HCT116 (cell line): ENCODE data around the gene DDR2. TPM values are rescaled to one million over a fixed set of nuclear protein-coding genes. Genes with fewer than 3 reads are reported as not detected.

Experiments used
- ATAC-seq: fragments of 200-7000 bp; cut with Tn5 transposase; 2 replicates; pipeline ENCODE4 v1.9.1; 2020; ENCODE audit warnings: mild to moderate bottlenecking, moderate library complexity
- BruUV-seq: library from RNA; stranded (reverse); fragments of 400-500 nt; replicated peaks from 2 replicates; lab custom pipeline; 2021; lab: Mats Ljungman, UMichigan
- CTCF ChIA-PET: fragments of 300-600 bp; sonication (Branson Sonifier 250); formaldehyde crosslinking; loops from one replicate; lab custom pipeline; 2021; ENCODE audit warnings: antibody characterized with exemption; lab: Charles Lee
- POLR2A ChIA-PET: fragments of 300-600, 350-600 bp; sonication (Branson Sonifier 250); formaldehyde crosslinking; loops from one replicate; lab custom pipeline; 2021; ENCODE audit warnings: antibody characterized with exemption; lab: Charles Lee
- RAD21 ChIA-PET, 2 experiments: fragments of 300-600 bp; sonication (Branson Sonifier 250); formaldehyde crosslinking; loops; one replicate each; lab custom pipeline; 2023; ENCODE audit warnings: low total read pairs in 2 of 2; ENCODE audit not compliant: uncharacterized antibody in 2 of 2, unreplicated experiment in 2 of 2, low non-redundant PET in 1 of 2; lab: Charles Lee
- DNase-seq: peaks from one replicate; pipeline ENCODE4 v3.0.0-alpha.2; 2010; ENCODE audit warnings: low read depth, low spot score
- H2AFZ ChIP-seq: fragments of 200-600 bp; shearing (Covaris generic), sonication (generic); 2 replicates; pipeline ENCODE4 v1.6.1; 2017; ENCODE audit warnings: low read depth, mixed run types, mixed read lengths, antibody characterized with exemption, low read length; ENCODE audit not compliant: poor library complexity, severe bottlenecking
- H3K27ac ChIP-seq: 2 replicates; pipeline ENCODE4 v1.5.1; 2012; ENCODE audit warnings: low read depth, low read length
- H3K27me3 ChIP-seq: fragments of 200-600 bp; sonication (generic); 2 replicates; pipeline ENCODE4 v1.6.1; 2016; ENCODE audit warnings: mixed run types, low read length, mixed read lengths; ENCODE audit not compliant: insufficient read depth
- H3K36me3 ChIP-seq, 2 experiments: fragments of 200-500 bp in 1 of 2; fragments of 200-600 bp in 1 of 2; sonication (Bioruptor generic) in 1 of 2; sonication (generic) in 1 of 2; 2 replicates each; pipeline versions ENCODE4 v1.5.1 to v1.6.1; 2014 to 2016; ENCODE audit warnings: low read length in 2 of 2, inconsistent platforms in 1 of 2, mixed read lengths in 1 of 2, mixed run types in 1 of 2; ENCODE audit not compliant: insufficient read depth in 2 of 2, control insufficient read depth in 1 of 2
- H3K4me1 ChIP-seq, 2 experiments: fragments of 200-600 bp in 1 of 2; sonication (generic) in 1 of 2; 2 replicates each; pipeline versions ENCODE4 v1.5.1 to v1.6.1; 2012 to 2017; ENCODE audit warnings: low read length in 2 of 2, inconsistent platforms in 1 of 2, mild to moderate bottlenecking in 1 of 2, mixed read lengths in 1 of 2, mixed run types in 1 of 2, moderate library complexity in 1 of 2; ENCODE audit not compliant: insufficient read depth in 2 of 2, control insufficient read depth in 1 of 2
- H3K4me2 ChIP-seq: fragments of 200-600 bp; sonication (generic); 2 replicates; pipeline ENCODE4 v1.6.1; 2017; ENCODE audit warnings: mixed run types, low read length, mixed read lengths
- H3K4me3 ChIP-seq, 2 experiments: fragments of 200-600 bp in 1 of 2; sonication (generic) in 1 of 2; replicated peaks in 1 of 2; 2 replicates each; pipeline ENCODE4 v1.5.1; 2011 to 2016; ENCODE audit warnings: low read length in 2 of 2, control low read depth in 1 of 2, low read depth in 1 of 2, mild to moderate bottlenecking in 1 of 2, mixed read lengths in 1 of 2, mixed run types in 1 of 2
- H3K79me2 ChIP-seq: fragments of 200-600 bp; sonication (generic); 2 replicates; pipeline ENCODE4 v1.6.1; 2017; ENCODE audit warnings: mild to moderate bottlenecking, mixed run types, low read length, moderate library complexity, mixed read lengths; ENCODE audit not compliant: insufficient read depth
- H3K9ac ChIP-seq: fragments of 200-600 bp; sonication (generic); 2 replicates; pipeline ENCODE4 v1.6.1; 2016; ENCODE audit warnings: low read length, mixed read lengths
- H3K9me2 ChIP-seq: fragments of 200-600 bp; sonication (generic), shearing (Covaris generic); 2 replicates; pipeline ENCODE4 v1.6.1; 2017; ENCODE audit warnings: mixed run types, mild to moderate bottlenecking, moderate library complexity; ENCODE audit not compliant: insufficient read depth
- H3K9me3 ChIP-seq, 2 experiments: fragments of 200-500 bp in 1 of 2; fragments of 200-600 bp in 1 of 2; sonication (Bioruptor generic) in 1 of 2; sonication (generic) in 1 of 2; 2 replicates each; pipeline ENCODE4 v1.6.1; 2014 to 2017; ENCODE audit warnings: low read length in 2 of 2, mixed read lengths in 2 of 2, inconsistent platforms in 1 of 2, low read depth in 1 of 2, mild to moderate bottlenecking in 1 of 2, mixed run types in 1 of 2, moderate library complexity in 1 of 2; ENCODE audit not compliant: control insufficient read depth in 1 of 2, insufficient read depth in 1 of 2
- H4K20me1 ChIP-seq: fragments of 200-600 bp; sonication (generic), shearing (Covaris generic); 2 replicates; pipeline ENCODE4 v1.6.1; 2017; ENCODE audit warnings: mixed run types, mild to moderate bottlenecking, moderate library complexity; ENCODE audit not compliant: insufficient read depth
- CBX3 ChIP-seq: IDR thresholded peaks from 2 replicates; pipeline ENCODE4 v1.6.1; 2012; ENCODE audit warnings: low read depth
- ELF1 ChIP-seq: IDR thresholded peaks from 2 replicates; pipeline ENCODE4 v1.6.1; 2012; ENCODE audit warnings: low read depth, borderline replicate concordance
- EZH2 ChIP-seq: fragments of 200-600 bp; sonication (generic); IDR thresholded peaks from 2 replicates; pipeline ENCODE4 v1.6.1; 2017; ENCODE audit warnings: antibody characterized with exemption, mixed run types
- EZH2phosphoT487 ChIP-seq: fragments of 200-600 bp; IDR thresholded peaks from 2 replicates; pipeline ENCODE4 v1.6.1; 2018; ENCODE audit warnings: antibody characterized with exemption, borderline replicate concordance
- JUND ChIP-seq: IDR thresholded peaks from 2 replicates; pipeline ENCODE4 v1.6.1; 2012
- POLR2A ChIP-seq: IDR thresholded peaks from 2 replicates; pipeline ENCODE4 v1.7.0; 2011; ENCODE audit warnings: borderline replicate concordance; ENCODE audit not compliant: insufficient read depth, insufficient read length; ENCODE audit errors: extremely low read depth
- RAD21 ChIP-seq: IDR thresholded peaks from 2 replicates; pipeline ENCODE4 v1.6.1; 2012; ENCODE audit warnings: low read depth, mild to moderate bottlenecking
- SIN3A ChIP-seq: IDR thresholded peaks from 2 replicates; pipeline ENCODE4 v1.6.1; 2012; ENCODE audit warnings: low read depth
- SP1 ChIP-seq: IDR thresholded peaks from 2 replicates; pipeline ENCODE4 v1.6.1; 2012; ENCODE audit warnings: low read depth
- TCF7L2 ChIP-seq: IDR thresholded peaks from 2 replicates; pipeline ENCODE4 v1.7.0; 2011; ENCODE audit warnings: borderline replicate concordance, inconsistent platforms; ENCODE audit not compliant: insufficient read depth, insufficient read length; ENCODE audit errors: extremely low read depth
- YY1 ChIP-seq: IDR thresholded peaks from 2 replicates; pipeline ENCODE4 v1.6.1; 2011; ENCODE audit warnings: low read length, low read depth, moderate library complexity, mild to moderate bottlenecking; ENCODE audit not compliant: insufficient replicate concordance; ENCODE audit errors: extremely low read depth
- ZNF274 ChIP-seq: fragments of 200-500 bp; sonication (Bioruptor generic); IDR thresholded peaks from 2 replicates; pipeline ENCODE4 v1.6.1; 2014; ENCODE audit warnings: mild to moderate bottlenecking, low read depth, low read length, inconsistent platforms
- intact Hi-C: fragments of 100-400 bp; cut with micrococcal nuclease; formaldehyde crosslinking; loops from 2 replicates; pipeline ENCODE4 v1.10.0; 2022
- total RNA-seq: library from RNA; stranded (reverse); gene quantifications from one replicate; pipeline ENCODE4 v1.2.1, GENCODE V29; 2021; ENCODE audit not compliant: unreplicated experiment
- TF ChIP-seq, protein P1 (sequence below): IDR thresholded peaks from 2 replicates; pipeline ENCODE4 v1.6.1; 2012
- TF ChIP-seq, protein P2 (sequence below): IDR thresholded peaks from 2 replicates; pipeline ENCODE4 v1.6.1; 2012

Gene DDR2
- total RNA-seq, 1 experiment from 2014 or later: 0.84 TPM

DNA sequence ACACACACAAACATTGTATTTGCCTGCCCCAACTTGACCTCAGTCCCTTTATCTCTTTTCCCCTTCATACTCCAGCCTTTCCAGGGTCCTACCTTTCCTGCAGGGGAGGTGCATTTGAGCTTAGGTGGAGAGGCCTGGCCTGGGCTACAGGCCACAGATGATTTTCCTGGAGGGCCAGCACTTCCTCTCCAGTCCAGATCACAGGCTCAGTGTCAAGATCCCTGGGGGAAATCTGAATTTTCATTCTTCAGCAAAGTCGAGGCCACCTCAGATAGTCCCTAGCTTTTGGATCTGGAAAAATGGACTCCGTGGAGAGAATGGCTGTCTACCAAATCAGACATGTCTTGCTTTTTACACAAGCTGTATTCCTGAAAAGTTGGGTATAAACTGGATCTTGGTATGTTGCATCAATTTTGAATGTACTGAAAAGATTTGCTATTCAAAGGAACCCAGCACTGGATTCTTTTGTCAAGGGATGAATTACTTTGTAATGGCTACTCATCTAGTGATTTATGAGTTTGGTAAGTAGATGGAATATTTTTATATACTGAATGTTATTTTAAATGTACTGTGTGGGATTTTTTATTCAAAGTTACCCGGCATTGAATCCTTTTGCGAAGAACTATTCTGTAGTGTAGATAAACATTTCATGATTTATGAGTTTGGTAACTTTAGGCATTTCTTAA is 78.7 kb downstream of the DDR2 start:
- no peak for ATAC-seq
- Histone ChIP-seq H2AFZ (no peak overlapping the region), H3K79me2 (no peaks in the 10 kb centered on the region), H3K4me1 (no peaks in the 10 kb centered on the region), H3K27me3 (no peaks in the 10 kb centered on the region), H4K20me1 (no peaks in the 10 kb centered on the region), H3K9me3 (no peaks in the 10 kb centered on the region)
- intact Hi-C loops: no loop called here
- RAD21 ChIA-PET: no interaction called here
- POLR2A ChIA-PET: no interaction called here
- TF ChIP-seq SIN3A: no peak
- TF ChIP-seq EZH2phosphoT487: no peak
- TF ChIP-seq POLR2A: no peak
- TF ChIP-seq JUND: no peak
- no peak for TF ChIP-seq TCF7L2
- TF ChIP-seq ELF1: no peak
- TF ChIP-seq, protein P1, sequence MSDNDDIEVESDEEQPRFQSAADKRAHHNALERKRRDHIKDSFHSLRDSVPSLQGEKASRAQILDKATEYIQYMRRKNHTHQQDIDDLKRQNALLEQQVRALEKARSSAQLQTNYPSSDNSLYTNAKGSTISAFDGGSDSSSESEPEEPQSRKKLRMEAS: no peak
- TF ChIP-seq, protein P2, sequence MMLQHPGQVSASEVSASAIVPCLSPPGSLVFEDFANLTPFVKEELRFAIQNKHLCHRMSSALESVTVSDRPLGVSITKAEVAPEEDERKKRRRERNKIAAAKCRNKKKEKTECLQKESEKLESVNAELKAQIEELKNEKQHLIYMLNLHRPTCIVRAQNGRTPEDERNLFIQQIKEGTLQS: no peak
- TF ChIP-seq YY1: no peak
- TF ChIP-seq CBX3: no peak
- no peak for TF ChIP-seq RAD21
- no peak for TF ChIP-seq ZNF274
- no peak for TF ChIP-seq EZH2
- no peak for TF ChIP-seq SP1
- TF ChIP-seq, all 23 proteins: peak for 0
- Histone ChIP-seq H3K9ac (no peak overlapping the region), H3K27ac (no peak overlapping the region), H3K9me2 (no peaks in the 10 kb centered on the region), H3K36me3 (no peaks in the 10 kb centered on the region), H3K4me2 (no peak overlapping the region), H3K4me3 (no peak overlapping the region)
- CTCF ChIA-PET: no interaction called here
- DNase-seq: no peak
- no TSS peak for BruUV-seq
